WTC11 (cell line): ENCODE results near the gene NRTN. TPM values are rescaled to one million over a fixed set of nuclear protein-coding genes. Genes with fewer than 3 reads are reported as not detected.

Experiments
- ATAC-seq: fragments of 200-7000 bp; cut with Tn5 transposase; 2 replicates; pipeline ENCODE4 v1.10.0; 2021; ENCODE audit warnings: mild to moderate bottlenecking, moderate library complexity
- CTCF ChIA-PET: fragments of 300-600 bp; sonication (Branson Sonifier 250); formaldehyde crosslinking; loops from one replicate; lab custom pipeline; 2021; ENCODE audit warnings: antibody characterized with exemption; lab: Charles Lee
- POLR2A ChIA-PET: fragments of 350-600 bp; sonication (Branson Sonifier 250); formaldehyde crosslinking; loops from one replicate; lab custom pipeline; 2021; ENCODE audit warnings: antibody characterized with exemption; lab: Charles Lee
- DNase-seq: peaks from one replicate; pipeline ENCODE4 v3.0.0; 2021; ENCODE audit warnings: low spot score
- H3K27ac Mint-ChIP-seq: 2 replicates; pipeline ENCODE4 v1.8.0; 2021; ENCODE audit warnings: mixed read lengths
- H3K27me3 Mint-ChIP-seq: 2 replicates; pipeline ENCODE4 v1.8.0; 2021; ENCODE audit warnings: low read depth, mild to moderate bottlenecking, moderate library complexity, mixed read lengths
- H3K36me3 Mint-ChIP-seq: 2 replicates; pipeline ENCODE4 v1.8.0; 2021; ENCODE audit warnings: mixed read lengths
- H3K4me1 Mint-ChIP-seq: 2 replicates; pipeline ENCODE4 v1.8.0; 2022; ENCODE audit warnings: mixed read lengths
- H3K4me3 Mint-ChIP-seq: 2 replicates; pipeline ENCODE4 v1.8.0; 2021; ENCODE audit warnings: mild to moderate bottlenecking, moderate library complexity, mixed read lengths
- H3K9me3 Mint-ChIP-seq: 2 replicates; pipeline ENCODE4 v1.8.0; 2021; ENCODE audit warnings: mixed read lengths
- E2F1 ChIP-seq: sonication (generic); formaldehyde crosslinking; IDR thresholded peaks from 2 replicates; pipeline ENCODE4 v1.8.0; 2022; ENCODE audit warnings: mild to moderate bottlenecking, missing genetic modification reagents
- E2F4 ChIP-seq: sonication (generic); formaldehyde crosslinking; IDR thresholded peaks from 2 replicates; pipeline ENCODE4 v1.8.1; 2022; ENCODE audit warnings: low read depth, mild to moderate bottlenecking, moderate library complexity, missing genetic modification reagents, borderline replicate concordance
- HMGA2 ChIP-seq: fragments of 250-450 bp; sonication (Bioruptor Pico); IDR thresholded peaks from 2 replicates; pipeline ENCODE4 v1.4.0; 2021; ENCODE audit warnings: mild to moderate bottlenecking, moderate library complexity
- IRF2 ChIP-seq: sonication (generic); formaldehyde crosslinking; IDR thresholded peaks from 2 replicates; pipeline ENCODE4 v1.8.0; 2022; ENCODE audit warnings: low read depth, missing genetic modification reagents, borderline replicate concordance
- MAX ChIP-seq: sonication (generic); formaldehyde crosslinking; IDR thresholded peaks from 2 replicates; pipeline ENCODE4 v1.8.0; 2022; ENCODE audit warnings: mild to moderate bottlenecking, missing genetic modification reagents
- MXD4 ChIP-seq: fragments of 250-450 bp; sonication (Bioruptor Pico); IDR thresholded peaks from 2 replicates; pipeline ENCODE4 v1.8.0; 2021; ENCODE audit warnings: mild to moderate bottlenecking, moderate library complexity, borderline replicate concordance
- MYBL2 ChIP-seq: sonication (generic); formaldehyde crosslinking; IDR thresholded peaks from 2 replicates; pipeline ENCODE4 v1.8.1; 2023; ENCODE audit warnings: mild to moderate bottlenecking, moderate library complexity, missing genetic modification reagents
- NFATC4 ChIP-seq: fragments of 250-450 bp; sonication (Bioruptor Pico); IDR thresholded peaks from 2 replicates; pipeline ENCODE4 v1.9.0; 2021; ENCODE audit warnings: mild to moderate bottlenecking
- NFE2L1 ChIP-seq: sonication (generic); formaldehyde crosslinking; IDR thresholded peaks from 2 replicates; pipeline ENCODE4 v1.8.1; 2023; ENCODE audit warnings: missing genetic modification reagents
- NR3C1 ChIP-seq: sonication (generic); formaldehyde crosslinking; conservative IDR thresholded peaks from 2 replicates; pipeline ENCODE4 v1.8.1; 2023; ENCODE audit warnings: low read depth, mild to moderate bottlenecking, missing genetic modification reagents
- PRRX2 ChIP-seq: fragments of 250-450 bp; sonication (Bioruptor Pico); IDR thresholded peaks from 2 replicates; pipeline ENCODE4 v1.8.0; 2021; ENCODE audit warnings: mild to moderate bottlenecking
- SOX15 ChIP-seq: fragments of 250-450 bp; sonication (Bioruptor Pico); IDR thresholded peaks from 2 replicates; pipeline ENCODE4 v1.9.0; 2021; ENCODE audit warnings: mild to moderate bottlenecking
- SP1 ChIP-seq: sonication (generic); formaldehyde crosslinking; conservative IDR thresholded peaks from 2 replicates; pipeline ENCODE4 v1.8.1; 2022; ENCODE audit warnings: missing genetic modification reagents
- TP53 ChIP-seq: sonication (generic); formaldehyde crosslinking; IDR thresholded peaks from 2 replicates; pipeline ENCODE4 v1.8.1; 2023; ENCODE audit warnings: mild to moderate bottlenecking, missing genetic modification reagents
- ZNF263 ChIP-seq: sonication (generic); formaldehyde crosslinking; IDR thresholded peaks from 2 replicates; pipeline ENCODE4 v1.8.1; 2022; ENCODE audit warnings: low read depth, mild to moderate bottlenecking, moderate library complexity, missing genetic modification reagents
- ZNF396 ChIP-seq: fragments of 250-450 bp; sonication (Bioruptor Pico); IDR thresholded peaks from 2 replicates; pipeline ENCODE4 v1.8.0; 2021; ENCODE audit warnings: mild to moderate bottlenecking, moderate library complexity, borderline replicate concordance
- ZNF416 ChIP-seq: fragments of 250-450 bp; sonication (Bioruptor Pico); IDR thresholded peaks from 2 replicates; pipeline ENCODE4 v1.9.0; 2021; ENCODE audit warnings: mild to moderate bottlenecking, inconsistent platforms
- total RNA-seq: library from RNA; stranded (reverse); gene quantifications from 3 replicates; pipeline ENCODE4 v1.2.3, GENCODE V29; 2021
- TF ChIP-seq, protein P1 (sequence below): sonication (generic); formaldehyde crosslinking; IDR thresholded peaks from 2 replicates; pipeline ENCODE4 v1.8.1; 2022; ENCODE audit warnings: mild to moderate bottlenecking, moderate library complexity, missing genetic modification reagents
- TF ChIP-seq, protein P2 (sequence below): fragments of 250-450 bp; sonication (Bioruptor Pico); IDR thresholded peaks from 2 replicates; pipeline ENCODE4 v1.9.0; 2021; ENCODE audit warnings: moderate library complexity, mild to moderate bottlenecking, inconsistent platforms, borderline replicate concordance
- TF ChIP-seq, protein P3 (sequence below): fragments of 250-450 bp; sonication (Bioruptor Pico); IDR thresholded peaks from 2 replicates; pipeline ENCODE4 v2.1.2; 2022; ENCODE audit warnings: mild to moderate bottlenecking, moderate library complexity
- TF ChIP-seq, protein P4 (sequence below): sonication (generic); formaldehyde crosslinking; IDR thresholded peaks from 2 replicates; pipeline ENCODE4 v1.8.0; 2022; ENCODE audit warnings: mild to moderate bottlenecking, missing genetic modification reagents
- TF ChIP-seq, protein P5 (sequence below): sonication (generic); formaldehyde crosslinking; IDR thresholded peaks from 2 replicates; pipeline ENCODE4 v1.8.1; 2023; ENCODE audit warnings: mild to moderate bottlenecking, missing genetic modification reagents

The NRTN gene
- total RNA-seq, 1 experiment from 2014 or later: 6.1 TPM

DNA sequence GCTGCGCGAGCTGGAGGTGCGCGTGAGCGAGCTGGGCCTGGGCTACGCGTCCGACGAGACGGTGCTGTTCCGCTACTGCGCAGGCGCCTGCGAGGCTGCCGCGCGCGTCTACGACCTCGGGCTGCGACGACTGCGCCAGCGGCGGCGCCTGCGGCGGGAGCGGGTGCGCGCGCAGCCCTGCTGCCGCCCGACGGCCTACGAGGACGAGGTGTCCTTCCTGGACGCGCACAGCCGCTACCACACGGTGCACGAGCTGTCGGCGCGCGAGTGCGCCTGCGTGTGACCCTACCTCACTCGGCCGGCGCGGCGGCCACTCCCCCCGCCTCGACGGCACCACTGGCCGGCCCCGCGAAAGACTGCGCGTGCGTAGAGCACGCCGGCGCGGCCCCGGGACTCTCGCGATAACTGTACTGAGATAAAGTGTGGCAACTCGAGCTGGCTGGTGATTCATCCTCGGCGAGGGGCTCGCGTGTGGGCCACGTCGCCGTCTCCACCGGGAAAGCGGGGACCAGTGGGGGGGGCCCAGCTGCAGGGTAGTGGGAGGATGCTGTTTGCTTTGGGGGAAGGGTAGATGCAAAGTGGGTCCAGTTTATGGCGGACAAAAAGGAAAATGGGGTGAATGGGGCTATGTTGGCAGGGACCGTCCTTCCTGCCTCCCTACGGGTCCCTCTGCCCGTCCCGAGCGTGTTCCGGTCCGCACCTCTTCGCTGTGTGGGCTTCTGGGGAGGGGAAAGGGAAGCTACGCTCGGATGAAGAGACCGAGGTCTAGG, 23.2 kb downstream of the NRTN start (continued):
- TF ChIP-seq E2F4 (CRISPR knock-in tag) (0 out of 2 replicates have a peak, but pooled peaks have one; percentile 18), MYBL2 (CRISPR knock-in tag) (0 out of 2 replicates have a peak, but pooled peaks have one; percentile 75), ZNF416 (CRISPR knock-in tag) (peak; percentile 11; the same call in 1 of the 2 replicates), IRF2 (CRISPR knock-in tag) (no peak), NFE2L1 (CRISPR knock-in tag) (peak; percentile 75), PRRX2 (CRISPR knock-in tag) (no peak), ZNF396 (no peak), E2F1 (CRISPR knock-in tag) (peak; percentile 76)
- TF ChIP-seq, protein P1, sequence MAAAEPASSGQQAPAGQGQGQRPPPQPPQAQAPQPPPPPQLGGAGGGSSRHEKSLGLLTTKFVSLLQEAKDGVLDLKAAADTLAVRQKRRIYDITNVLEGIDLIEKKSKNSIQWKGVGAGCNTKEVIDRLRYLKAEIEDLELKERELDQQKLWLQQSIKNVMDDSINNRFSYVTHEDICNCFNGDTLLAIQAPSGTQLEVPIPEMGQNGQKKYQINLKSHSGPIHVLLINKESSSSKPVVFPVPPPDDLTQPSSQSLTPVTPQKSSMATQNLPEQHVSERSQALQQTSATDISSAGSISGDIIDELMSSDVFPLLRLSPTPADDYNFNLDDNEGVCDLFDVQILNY (CRISPR knock-in tag): peak; percentile 73; the same call in 1 of the 2 replicates
- TF ChIP-seq, protein P2, sequence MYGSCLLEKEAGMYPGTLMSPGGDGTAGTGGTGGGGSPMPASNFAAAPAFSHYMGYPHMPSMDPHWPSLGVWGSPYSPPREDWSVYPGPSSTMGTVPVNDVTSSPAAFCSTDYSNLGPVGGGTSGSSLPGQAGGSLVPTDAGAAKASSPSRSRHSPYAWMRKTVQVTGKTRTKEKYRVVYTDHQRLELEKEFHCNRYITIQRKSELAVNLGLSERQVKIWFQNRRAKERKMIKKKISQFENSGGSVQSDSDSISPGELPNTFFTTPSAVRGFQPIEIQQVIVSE (CRISPR knock-in tag): no peak
- TF ChIP-seq, protein P3, sequence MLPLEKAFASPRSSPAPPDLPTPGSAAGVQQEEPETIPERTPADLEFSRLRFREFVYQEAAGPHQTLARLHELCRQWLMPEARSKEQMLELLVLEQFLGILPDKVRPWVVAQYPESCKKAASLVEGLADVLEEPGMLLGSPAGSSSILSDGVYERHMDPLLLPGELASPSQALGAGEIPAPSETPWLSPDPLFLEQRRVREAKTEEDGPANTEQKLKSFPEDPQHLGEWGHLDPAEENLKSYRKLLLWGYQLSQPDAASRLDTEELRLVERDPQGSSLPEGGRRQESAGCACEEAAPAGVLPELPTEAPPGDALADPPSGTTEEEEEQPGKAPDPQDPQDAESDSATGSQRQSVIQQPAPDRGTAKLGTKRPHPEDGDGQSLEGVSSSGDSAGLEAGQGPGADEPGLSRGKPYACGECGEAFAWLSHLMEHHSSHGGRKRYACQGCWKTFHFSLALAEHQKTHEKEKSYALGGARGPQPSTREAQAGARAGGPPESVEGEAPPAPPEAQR (CRISPR knock-in tag): no peak

GRCh38 chr19:5828661-5829566, 24.0 kb downstream of the NRTN start:
- ChIA-PET POLR2A (interaction anchor here (0.5 to 3.0 kb wide), 10 partner anchors 10 to 283 kb away, joined by 3 to 22 read pairs (median 4); partner anchors contain the start of genes FUT6, NDUFA11, NRTN and RPL36), CTCF (interaction anchor here (1.0 to 6.9 kb wide), 20 partner anchors 17 to 451 kb away, joined by 3 to 115 read pairs (median 4); partner anchors contain the start of genes NDUFA11, NRTN and VMAC)
- ATAC-seq: peak; percentile 32
- Mint-ChIP-seq H3K27me3 (peaks cover 4% of the 10 kb centered on the region), H3K36me3 (no peaks in the 10 kb centered on the region), H3K27ac (peak overlapping the region; percentile 97), H3K4me3 (peak overlapping the region; percentile 91), H3K4me1 (peaks cover 6% of the 10 kb centered on the region), H3K9me3 (no peaks in the 10 kb centered on the region)
- peak; percentile 67 for DNase-seq
- TF ChIP-seq, protein P4, sequence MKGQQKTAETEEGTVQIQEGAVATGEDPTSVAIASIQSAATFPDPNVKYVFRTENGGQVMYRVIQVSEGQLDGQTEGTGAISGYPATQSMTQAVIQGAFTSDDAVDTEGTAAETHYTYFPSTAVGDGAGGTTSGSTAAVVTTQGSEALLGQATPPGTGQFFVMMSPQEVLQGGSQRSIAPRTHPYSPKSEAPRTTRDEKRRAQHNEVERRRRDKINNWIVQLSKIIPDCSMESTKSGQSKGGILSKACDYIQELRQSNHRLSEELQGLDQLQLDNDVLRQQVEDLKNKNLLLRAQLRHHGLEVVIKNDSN: no peak
- TF ChIP-seq MYBL2 (CRISPR knock-in tag) (no peak), ZNF263 (CRISPR knock-in tag) (no peak), HMGA2 (CRISPR knock-in tag) (no peak), MAX (no peak), MXD4 (CRISPR knock-in tag) (no peak), NR3C1 (CRISPR knock-in tag) (no peak), SOX15 (CRISPR knock-in tag) (no peak), SP1 (CRISPR knock-in tag) (0 out of 2 replicates have a peak, but pooled peaks have one; percentile 48), TP53 (CRISPR knock-in tag) (peak; percentile 50; the same call in 1 of the 2 replicates), NFATC4 (CRISPR knock-in tag) (no peak)
- TF ChIP-seq, protein P5, sequence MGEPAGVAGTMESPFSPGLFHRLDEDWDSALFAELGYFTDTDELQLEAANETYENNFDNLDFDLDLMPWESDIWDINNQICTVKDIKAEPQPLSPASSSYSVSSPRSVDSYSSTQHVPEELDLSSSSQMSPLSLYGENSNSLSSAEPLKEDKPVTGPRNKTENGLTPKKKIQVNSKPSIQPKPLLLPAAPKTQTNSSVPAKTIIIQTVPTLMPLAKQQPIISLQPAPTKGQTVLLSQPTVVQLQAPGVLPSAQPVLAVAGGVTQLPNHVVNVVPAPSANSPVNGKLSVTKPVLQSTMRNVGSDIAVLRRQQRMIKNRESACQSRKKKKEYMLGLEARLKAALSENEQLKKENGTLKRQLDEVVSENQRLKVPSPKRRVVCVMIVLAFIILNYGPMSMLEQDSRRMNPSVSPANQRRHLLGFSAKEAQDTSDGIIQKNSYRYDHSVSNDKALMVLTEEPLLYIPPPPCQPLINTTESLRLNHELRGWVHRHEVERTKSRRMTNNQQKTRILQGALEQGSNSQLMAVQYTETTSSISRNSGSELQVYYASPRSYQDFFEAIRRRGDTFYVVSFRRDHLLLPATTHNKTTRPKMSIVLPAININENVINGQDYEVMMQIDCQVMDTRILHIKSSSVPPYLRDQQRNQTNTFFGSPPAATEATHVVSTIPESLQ (CRISPR knock-in tag): no peak
